ENCODE results near the gene CEP57L1. TPM values are rescaled to one million over a fixed set of nuclear protein-coding genes. Genes with fewer than 3 reads are reported as not detected.

CEP57L1 gene
- total RNA-seq = 23.9 and 30.6 TPM in 2 replicates

GRCh38 chr6:109095036-109095834 lies at the start of gene CEP57L1:
Gene CEP57L1 (plus strand): TSS chr6:109095507. CDS start chr6:109145222, 49,715 bp downstream.

GRCh38 chr6:109094416-109095035 lies 781 bp upstream of the CEP57L1 start, which contains the start of gene SESN1:
Gene SESN1 (minus strand): TSS chr6:109094846. CDS start chr6:109094073, 773 bp downstream.

Other genes with a start within 250 kb of the CEP57L1 start
- 1.3 and 2.1 TPM in 2 replicates for gene ARMC2, start 247.1 kb upstream of the CEP57L1 start, total RNA-seq
- gene SESN1, start 661 bp upstream of the CEP57L1 start, total RNA-seq = 7.1 and 7.3 TPM in 2 replicates

Data from bronchus fibroblast of lung (primary cell).